Globus pallidus (tissue), 1 donor: Measurements from ENCODE around the gene SKP1.

Experiments
- DNase-seq: peaks from one replicate; pipeline ENCODE4 v3.0.0-alpha.2; 2015; ENCODE audit warnings: low spot score

SKP1 gene

DNA sequence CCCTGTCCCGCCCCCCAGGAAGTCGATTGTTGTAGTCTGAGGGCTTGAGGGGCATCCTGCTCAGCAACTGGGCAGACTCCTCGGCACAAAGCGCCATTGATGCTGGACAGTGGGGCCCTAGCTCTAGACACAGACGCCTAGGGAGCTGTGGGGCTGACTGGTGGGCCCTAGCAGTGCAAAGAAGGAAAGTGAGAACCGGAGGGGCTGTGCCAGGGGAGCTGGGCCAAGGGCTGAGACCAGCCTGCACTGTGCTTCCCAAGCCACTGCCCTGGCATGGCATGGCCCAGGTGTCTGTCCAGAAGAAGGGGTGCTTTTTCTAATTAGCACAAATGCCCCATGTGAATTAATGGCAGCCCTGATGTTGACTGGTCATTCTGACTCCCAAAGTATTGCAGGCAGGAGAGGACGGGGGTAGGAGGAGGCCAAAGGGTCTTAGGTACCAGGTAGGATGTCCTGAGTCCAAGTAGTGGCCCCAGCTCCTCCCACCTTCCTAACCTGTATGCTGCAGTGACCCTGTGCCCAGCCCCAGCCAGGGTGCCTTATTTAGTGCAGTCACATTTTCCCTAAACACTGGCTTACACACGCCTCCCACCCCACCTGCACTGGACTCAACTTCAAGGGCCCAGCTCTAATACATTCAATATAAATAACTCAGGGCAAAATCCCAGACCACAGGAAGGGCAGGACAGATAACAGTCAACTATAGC is 46.4 kb downstream of the SKP1 start:
- no peak for DNase-seq

DNA sequence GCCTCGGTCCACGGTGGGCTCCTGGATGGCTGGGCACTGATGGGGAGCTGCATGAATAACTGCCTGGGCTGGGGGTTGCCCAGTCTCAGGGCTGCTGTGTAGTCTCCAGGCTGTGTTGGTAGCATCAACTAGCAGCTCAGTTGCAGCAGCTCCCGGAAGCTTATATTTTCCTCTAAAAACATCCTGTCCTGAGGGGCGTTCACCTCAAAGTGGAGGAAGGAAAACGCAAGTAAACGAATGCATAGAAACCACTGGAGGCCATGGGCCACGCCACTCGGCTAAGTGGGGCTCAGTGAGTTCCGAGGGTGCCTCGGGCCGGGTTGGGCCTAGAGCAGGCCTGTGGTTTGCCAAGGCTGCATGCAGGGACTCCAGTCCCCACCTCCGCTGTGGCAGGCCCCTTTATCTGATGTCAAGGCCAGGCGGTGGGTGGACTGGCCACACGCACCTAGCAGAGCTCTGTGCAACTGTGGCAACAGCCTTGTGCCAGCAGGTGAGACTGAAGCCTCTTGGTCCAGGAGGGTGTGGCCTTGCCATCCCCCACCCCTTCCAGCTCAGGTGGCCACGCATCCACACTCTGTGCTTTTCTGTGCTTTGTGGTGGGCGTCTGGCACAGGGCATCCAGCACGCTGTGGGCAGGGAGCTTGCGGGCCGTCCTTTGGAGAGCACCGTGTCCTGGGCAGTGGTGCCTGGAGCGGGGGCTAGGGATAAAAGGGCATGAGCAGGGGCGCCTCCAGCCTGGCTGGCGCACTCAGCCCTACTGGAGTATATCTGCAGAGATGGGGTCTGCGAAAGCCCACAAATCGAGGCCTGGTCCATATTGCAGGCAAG is 47.1 kb downstream of the SKP1 start:
- DNase-seq: no peak

DNA sequence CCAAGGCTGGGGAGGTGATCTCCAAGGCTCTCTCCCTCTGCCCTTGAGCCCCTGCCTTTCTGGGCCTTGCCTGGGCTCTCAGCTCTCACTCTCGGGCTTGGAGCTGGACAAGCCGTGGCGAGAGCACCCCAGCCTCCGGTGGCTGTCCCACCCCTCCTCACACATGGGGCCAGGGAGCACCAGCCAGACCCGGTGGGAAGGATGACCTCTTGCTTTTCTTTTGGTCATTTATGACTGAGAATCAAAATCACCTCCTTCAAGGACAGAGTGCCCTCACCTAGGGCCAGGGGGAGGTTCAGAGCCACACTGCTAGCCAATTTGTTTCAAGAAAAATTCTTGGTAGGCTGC is 48.1 kb downstream of the SKP1 start:
- no peak for DNase-seq

DNA sequence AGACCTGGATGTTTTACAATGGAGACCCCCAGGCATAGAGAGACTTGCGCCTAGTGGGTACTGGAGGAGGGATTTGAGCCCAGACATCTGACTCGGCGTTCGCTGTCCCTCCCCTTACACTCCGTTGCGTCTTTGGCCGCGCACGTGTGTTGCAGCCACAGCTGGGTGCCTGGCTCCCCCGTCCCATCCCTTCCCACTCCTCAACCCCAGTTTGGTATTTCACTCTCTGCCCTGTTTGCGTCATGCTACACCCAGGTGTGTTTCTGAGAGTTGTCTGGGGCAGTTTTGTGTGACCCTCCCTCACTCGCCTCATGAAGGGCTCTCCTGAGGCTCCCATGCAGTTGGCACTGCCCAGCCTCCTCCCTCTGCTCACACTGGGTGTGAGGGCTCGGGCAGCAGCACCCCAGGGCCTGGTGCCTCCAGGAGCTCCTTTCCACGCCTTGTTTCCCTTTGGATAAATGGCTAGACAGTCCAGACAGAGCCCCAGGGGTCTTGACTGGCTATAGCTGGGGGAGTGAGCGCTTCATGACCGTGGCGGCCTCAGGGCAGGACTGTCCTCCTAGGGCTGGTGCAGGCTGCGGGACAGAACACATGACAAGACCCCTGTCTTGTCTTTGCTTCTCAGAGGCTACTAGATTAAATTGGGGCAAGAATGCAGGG is 48.6 kb downstream of the SKP1 start:
- no peak for DNase-seq

DNA sequence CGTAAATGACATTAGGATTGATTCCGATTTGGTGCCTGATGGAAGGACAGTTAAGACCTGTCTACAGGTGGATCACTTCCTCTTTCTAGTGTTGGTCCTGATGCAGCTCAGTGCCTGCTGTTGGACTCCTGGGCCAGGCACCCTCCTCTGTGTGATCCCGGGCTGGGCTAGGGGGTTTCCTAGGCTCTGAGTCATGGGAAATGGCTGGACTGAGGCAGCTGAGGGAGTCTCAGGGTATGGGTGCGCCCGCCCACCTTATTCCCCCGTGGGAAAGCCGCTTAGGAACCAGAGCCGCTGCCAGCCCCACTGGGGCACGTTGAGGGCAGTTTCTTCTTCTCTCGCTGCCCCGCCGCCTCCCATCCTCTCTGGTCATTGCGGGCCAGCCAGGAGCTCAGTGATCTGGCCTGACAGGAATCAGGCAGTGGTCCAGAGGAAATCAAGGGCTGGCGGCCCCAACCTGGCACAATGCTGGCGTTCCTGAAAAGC is 49.3 kb downstream of the SKP1 start:
- DNase-seq: no peak

DNA sequence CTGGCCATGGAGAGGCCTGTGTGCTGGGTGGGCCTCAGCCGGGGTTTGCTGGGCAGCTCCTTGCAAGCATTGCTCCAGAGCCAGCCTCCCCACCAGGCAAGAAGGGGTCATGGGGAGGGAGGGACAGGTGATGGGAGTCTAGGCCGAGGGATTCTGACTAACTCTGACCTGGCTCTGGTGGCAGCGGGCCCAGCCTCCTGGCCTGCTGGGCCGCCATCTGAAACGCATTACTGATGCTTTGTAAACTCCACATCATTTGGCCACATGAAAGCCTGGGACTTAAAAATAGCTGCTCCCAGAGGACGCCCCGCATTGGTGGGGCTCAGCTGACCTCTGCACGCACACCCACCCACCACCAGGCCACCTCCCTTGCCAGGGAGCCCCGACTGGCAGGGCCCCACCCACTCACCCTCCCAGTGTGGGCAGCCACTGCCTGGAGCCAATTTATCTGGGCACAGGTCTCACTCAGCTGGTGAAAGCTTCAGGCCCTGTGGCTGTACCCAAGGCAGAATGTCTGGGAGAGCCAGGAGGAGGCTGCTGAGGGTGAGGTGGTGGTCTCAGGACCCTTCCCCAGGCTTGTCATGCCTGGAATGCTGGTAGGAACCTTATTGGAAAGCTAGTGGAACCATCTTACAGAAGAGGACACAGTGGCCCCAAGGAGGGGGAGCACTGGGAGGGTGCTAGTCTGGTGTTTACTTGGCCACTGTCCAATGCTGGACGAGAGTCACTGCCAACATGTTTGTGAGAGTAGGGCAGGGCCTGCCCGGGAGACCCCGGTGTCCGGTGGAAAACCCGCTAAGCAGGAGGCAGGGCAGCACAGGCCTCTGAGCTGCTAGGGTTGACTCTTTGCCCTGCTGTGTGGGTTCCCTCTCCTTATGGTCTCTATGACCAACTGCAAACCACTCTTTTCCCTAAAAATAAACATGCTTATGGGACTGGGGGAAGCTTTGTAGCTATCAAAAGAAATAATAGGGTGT is 51.4 kb downstream of the SKP1 start:
- no peak for DNase-seq

DNA sequence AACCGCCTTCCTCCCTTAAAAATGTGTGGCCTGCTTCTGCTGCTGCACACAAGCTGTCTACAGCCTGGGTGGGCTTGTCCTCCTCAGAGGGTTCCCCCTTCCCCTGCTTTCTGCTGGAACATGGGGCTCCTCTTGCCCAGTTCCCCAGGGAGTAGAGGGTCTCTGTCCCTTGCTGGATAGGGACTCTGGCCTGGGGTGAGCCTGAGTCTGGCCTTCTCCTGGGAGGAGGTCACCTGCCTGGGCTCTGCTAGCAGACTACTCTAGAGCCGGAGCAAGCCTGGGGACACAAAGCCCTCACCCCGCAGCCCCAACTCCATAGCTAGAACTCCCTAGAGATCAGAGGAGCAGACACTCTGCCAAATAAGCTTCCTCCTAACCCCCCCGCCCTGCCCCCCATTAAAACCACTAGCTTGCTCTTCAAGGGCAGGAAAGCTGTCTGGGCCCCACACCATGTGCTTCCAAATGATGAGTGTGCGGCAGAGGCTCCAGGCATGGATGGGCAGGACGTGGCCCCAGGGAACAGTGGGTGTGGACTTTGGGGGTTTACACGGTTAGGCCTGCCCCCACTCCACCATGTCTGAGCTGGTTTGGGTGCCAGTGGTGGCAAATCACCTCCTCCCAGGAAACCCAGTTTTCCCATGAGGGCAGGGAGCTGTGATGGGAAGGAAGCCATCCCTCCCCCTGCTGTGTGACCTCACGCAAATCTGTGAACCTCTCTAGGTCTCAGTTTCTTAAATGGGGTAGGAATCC is 52.3 kb downstream of the SKP1 start:
- DNase-seq: no peak

DNA sequence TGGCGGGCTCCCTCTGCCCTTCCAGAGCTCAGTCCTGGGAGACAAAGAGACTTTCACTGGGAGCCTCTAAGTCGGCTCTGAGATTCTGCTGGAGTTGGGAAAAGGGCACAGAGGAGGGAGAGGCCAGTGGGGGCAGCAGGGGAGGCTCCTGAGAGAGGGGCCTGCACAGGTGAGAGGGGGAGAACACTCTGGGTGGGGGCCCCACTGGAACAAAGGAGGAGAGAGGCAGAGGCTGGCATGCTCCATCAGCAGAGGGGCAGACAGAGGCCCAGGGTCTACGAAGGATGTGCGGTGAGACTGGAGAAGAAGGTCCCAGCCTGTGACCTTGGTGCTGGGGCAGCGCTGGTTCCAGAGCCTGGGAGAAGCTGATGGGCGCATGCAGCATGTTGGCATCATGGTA is 53.4 kb downstream of the SKP1 start:
- no peak for DNase-seq

DNA sequence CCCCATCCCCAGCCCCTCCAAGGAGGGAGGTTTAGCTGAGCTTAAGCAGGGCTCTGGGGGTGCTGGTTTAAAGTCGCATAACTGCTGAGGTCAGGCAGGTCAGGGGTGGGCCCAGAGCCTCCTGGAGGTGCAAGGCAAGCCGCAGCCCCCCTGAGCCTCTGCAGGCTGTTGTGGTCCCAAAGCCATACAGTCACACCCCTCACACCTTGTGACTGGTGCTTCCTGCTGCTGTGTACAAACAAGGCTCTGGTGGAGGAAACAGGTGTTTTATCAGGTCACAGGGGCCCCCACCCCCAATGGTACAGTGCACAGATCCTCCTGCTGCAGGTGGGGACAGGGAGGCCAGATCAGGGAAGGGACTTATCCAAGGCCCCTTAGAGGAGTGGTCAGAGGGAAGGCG is 54.2 kb downstream of the SKP1 start:
- no peak for DNase-seq

DNA sequence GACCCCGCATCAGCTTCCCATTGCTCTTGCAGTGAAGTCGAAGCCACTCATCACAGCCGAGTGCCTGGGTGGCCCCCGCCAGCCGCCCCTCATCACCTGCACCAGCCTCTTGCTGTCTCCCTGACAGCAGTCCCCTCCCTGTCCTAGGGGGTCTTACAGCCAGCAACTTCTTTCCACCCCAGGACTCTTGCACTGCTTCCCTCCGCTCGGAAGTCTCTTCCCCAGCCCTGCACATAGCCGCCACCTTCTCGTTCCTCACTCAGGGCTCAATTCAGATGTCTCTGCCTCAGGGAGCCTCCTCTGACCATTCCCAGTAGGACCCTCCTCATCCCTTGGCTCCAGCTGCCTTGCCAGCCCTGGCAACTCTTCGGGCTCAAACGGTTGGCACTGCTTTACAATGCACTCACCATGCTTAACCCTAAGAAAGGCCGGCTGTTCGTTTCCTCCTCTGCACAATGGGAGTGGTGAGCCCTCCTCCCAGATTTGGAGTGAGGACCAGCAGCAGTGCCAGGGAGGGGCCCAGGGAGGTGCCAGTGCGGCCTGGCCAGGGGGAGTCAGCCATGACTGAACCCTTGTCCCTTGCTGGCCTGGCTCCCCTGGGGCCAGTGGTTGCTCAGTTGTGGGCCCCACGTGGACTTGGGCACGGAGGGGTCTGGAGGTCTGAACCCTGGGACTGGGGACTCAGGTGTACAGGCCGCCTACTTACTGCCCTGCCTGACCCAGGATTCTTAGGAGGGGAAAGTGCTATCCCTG is 56.2 kb downstream of the SKP1 start:
- no peak for DNase-seq

DNA sequence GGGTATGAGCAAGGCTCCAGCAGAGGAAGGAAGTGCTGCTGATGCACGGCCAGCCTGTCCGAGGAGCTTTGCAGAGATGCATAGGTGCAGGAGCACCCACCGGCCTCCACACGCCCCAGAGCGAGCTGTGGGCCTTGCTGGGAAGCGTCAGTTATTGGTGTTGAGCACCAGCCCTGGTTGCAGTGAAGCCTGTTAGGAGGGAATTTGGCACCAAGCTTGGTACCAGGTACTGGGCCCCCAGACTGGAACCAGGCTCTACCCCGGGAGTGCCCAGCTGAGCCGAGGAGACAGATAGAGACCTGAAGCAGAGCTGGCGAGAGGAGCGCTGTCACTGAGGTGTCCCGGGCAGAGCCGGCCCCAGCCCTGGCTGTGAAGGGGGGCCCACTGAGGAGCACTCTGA is 57.0 kb downstream of the SKP1 start:
- DNase-seq: no peak

DNA sequence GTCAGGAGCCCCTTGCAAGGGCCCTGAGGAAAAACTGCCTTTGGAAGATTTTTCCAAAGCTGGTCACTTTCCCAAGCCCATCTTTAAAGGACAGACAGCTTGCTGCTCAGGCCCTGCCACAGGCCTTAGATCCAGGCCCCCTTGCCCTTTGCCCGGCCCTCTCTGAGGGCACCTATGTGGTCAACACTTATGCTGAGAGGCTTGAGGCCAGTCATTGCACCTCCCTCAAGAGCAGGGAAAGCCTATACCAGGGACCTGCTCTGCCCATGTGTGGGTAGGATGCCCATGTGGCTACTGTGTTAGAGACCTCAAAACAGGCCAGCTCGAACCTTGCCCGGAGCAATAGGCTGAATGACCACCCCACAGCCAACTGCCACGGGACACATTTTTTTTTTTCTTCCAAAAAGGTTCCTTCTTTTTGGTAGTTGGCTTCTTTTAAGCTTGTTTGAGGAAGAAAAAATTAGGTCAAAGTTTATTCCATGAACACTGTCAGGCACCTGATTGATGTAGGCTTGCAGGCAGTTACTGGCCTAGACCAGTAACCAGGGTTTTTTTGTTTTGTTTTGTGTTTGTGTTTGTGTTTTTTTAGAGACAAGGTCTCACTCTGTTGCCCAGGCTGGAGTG is 58.4 kb downstream of the SKP1 start:
- no peak for DNase-seq

DNA sequence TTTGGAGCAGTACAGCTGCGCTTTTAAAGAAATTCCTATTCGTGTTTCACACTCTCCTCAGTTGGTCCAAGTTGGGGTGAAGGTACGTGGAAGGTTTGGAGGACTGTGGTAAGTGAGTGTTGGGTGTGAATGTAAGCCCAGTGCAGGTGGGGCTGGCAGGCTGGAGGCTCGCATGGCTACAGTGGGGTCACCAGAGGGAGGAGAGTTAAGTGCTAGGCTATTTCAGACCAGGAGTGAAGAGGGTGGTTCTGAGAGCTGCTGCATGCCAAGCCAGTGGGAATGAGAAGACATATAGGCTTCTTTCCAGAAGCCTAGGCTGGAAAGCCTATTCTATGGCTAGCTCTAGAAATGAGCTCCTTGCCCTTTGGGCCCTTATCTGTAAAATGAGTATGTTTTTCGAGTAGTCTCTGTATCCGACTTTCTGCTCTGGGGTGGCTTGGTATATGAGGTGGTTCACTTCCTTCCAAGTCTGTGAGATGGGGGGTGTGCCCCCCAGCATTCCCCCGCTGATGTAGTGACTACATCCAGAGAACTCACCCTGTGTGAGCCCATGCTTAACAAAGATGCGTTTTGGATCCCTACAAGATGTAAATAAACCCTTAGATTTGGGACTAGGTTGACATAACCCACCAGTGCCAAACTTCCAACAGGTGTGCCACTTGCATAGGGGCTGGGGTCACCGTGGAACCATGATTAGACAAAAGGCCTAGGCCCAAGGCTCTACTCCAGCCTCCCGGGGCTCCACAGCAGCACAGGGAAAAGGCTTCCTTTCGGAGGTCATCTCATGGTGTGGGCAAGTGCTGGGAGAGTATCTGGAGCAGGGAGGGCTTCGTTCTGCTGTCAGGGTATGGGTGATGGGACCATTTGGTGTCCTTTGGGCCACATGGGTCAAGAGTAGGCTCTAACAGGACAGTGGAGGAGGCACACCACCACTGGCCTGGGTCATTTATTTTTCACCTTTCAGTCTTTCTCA is 59.7 kb downstream of the SKP1 start:
- no peak for DNase-seq

DNA sequence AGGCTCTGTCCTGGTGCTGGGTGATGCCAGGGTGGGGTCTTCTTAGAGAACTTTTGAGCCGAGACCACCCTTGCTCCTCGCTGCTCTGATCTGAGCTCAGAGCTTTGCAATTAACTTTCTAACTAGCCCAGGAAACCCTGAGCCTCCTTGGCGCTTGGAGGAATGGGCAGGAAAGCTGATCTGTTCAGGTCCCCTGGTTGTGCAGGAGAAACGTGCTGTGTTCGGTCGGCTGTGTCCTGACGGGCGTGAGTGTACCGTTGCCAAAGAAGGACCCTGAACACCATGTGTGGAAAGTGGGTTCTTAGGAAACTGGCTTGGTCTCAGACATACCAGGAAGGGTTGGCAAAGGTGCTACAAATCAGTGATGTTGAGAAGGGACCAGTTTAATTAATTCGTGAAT is 60.5 kb downstream of the SKP1 start:
- DNase-seq: no peak

DNA sequence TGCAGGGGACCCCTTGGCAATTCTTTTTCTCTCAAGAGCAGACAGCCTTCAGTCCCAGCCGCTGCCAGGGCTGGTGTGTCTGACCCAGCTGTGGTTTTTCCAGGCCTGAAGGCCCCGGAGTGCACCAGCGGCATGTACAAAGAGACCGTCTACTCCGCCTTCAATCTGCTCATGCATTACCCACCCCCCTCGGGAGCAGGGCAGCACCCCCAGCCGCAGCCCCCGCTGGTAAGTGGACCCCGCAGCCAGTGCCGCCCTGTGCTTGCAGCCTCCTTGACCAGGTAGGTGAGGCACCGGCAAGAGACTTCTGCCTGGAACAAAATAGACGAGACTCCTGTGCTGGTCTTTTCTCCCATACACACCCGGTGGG is 61.0 kb downstream of the SKP1 start:
- DNase-seq: no peak

DNA sequence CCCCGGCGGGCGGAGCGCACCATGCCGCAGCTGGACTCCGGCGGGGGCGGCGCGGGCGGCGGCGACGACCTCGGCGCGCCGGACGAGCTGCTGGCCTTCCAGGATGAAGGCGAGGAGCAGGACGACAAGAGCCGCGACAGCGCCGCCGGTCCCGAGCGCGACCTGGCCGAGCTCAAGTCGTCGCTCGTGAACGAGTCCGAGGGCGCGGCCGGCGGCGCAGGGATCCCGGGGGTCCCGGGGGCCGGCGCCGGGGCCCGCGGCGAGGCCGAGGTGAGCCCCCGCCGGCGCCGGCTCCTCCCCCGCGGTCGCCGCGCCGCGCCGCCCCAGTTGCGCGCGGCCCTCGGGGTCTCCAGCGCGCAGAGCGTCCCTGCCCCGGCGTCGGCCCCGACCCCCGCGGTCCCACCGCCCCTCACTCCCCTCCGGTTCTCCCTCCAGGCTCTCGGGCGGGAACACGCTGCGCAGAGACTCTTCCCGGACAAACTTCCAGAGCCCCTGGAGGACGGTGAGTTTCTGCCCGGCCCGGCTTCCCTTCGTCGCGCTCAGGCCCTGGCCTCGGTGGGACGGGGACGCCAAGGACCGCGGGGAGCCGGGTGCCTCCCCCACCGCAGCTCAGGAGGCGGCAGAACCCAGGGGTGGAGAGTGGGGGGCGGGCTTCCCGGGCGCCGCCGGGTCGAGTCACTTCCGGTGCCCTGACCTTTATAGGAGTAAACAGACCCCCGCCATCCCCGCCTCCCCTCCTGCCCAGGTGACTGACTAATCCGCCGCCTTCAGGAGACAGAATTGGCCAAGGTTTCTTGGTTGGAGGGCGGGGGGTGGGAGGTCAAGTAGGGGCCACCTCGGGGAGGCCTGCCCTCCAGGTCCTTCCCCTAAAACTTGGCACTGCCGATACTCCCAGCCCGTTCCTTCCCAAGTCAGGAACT is 61.6 kb downstream of the SKP1 start:
- no peak for DNase-seq
